ENCODE measurements around the gene KRT33B. TPM values are rescaled to one million over a fixed set of nuclear protein-coding genes. Genes with fewer than 3 reads are reported as not detected.
A peak's percentile ranks its signal among the peaks of the same experiment; 100 is the strongest.

KRT33B gene
- total and polyA plus RNA-seq, 2 of the 13 experiments (the other 11 are each of a cell fraction or from before 2014, with no cell fraction given), result not detected

DNA sequence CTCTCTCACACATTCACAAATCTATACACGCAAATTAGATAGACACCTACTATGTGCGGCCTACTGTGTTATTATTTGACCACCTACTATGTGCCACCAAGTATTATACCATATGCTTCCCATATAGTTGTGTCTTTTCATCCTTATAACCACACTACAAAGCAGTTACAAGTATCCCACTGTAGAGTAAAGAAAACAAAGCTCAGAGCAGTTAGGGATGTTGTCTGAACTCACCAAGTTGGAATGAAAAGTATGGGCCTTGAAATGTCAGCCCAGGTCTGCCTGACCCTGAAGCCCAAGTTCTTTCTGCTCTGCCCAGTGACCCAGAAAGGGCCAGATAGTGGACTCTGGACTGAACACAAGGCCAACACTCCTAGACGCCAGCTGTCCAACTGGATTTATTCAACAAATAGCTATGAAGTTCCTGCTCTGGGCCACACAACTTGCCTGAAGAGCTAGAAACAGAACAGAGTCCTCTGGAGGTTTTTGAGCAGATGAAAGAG is 46.3 kb upstream of the KRT33B start (continued):
- TF ChIP-seq, protein P1, sequence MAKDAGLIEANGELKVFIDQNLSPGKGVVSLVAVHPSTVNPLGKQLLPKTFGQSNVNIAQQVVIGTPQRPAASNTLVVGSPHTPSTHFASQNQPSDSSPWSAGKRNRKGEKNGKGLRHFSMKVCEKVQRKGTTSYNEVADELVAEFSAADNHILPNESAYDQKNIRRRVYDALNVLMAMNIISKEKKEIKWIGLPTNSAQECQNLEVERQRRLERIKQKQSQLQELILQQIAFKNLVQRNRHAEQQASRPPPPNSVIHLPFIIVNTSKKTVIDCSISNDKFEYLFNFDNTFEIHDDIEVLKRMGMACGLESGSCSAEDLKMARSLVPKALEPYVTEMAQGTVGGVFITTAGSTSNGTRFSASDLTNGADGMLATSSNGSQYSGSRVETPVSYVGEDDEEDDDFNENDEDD (CRISPR knock-in tag; IDR thresholded peaks at IDR 0.05; ENCODE audit: borderline replicate concordance), result no peak
- TF ChIP-seq RFXANK (CRISPR knock-in tag; IDR thresholded peaks at IDR 0.05) (no peak), BCL3 (CRISPR knock-in tag; IDR thresholded peaks at IDR 0.05) (no peak), MBD4 (IDR thresholded peaks at IDR 0.05; ENCODE audit: borderline replicate concordance, low read length) (no peak), ZBTB38 (CRISPR knock-in tag; IDR thresholded peaks at IDR 0.05) (no peak), TBP (CRISPR knock-in tag; IDR thresholded peaks at IDR 0.05) (no peak), ZNF75D (CRISPR knock-in tag; IDR thresholded peaks at IDR 0.05; ENCODE audit: borderline replicate concordance) (no peak), KLF12 (CRISPR knock-in tag; IDR thresholded peaks at IDR 0.05; ENCODE audit: borderline replicate concordance) (no peak), ZNF724P (CRISPR knock-in tag; IDR thresholded peaks at IDR 0.05; ENCODE audit: borderline replicate concordance) (no peak), REPIN1 (CRISPR knock-in tag; IDR thresholded peaks at IDR 0.05; ENCODE audit: borderline replicate concordance, low read depth) (peak; percentile 58; the same call in 1 of the 2 replicates), ZNF143 (CRISPR knock-in tag; IDR thresholded peaks at IDR 0.05) (no peak), ESRRA (CRISPR knock-in tag; IDR thresholded peaks at IDR 0.05; ENCODE audit: low read depth) (peak; percentile 93), POLR2G (IDR thresholded peaks at IDR 0.05; ENCODE audit: low read depth, low read length) (no peak), EP300 (IDR thresholded peaks at IDR 0.05; ENCODE audit: low read depth in 2 of 2, low read length in 2 of 2) (peak; percentile 24 to 85; a peak in 3 of 4 replicates), EP300 (CRISPR knock-in tag; IDR thresholded peaks at IDR 0.05; ENCODE audit: borderline replicate concordance) (peak; percentile 66; the same call in 1 of the 2 replicates), HDAC6 (IDR thresholded peaks at IDR 0.05; ENCODE audit: low read depth, low read length) (no peak), STAG1 (CRISPR knock-in tag; IDR thresholded peaks at IDR 0.05) (peak; percentile 14; the same call in 1 of the 2 replicates), ZNF839 (CRISPR knock-in tag; IDR thresholded peaks at IDR 0.05; ENCODE audit: borderline replicate concordance) (no peak), ZSCAN22 (CRISPR knock-in tag; IDR thresholded peaks at IDR 0.05) (no peak), ZBTB7A (CRISPR knock-in tag; IDR thresholded peaks at IDR 0.05) (no peak), CC2D1A (CRISPR knock-in tag; IDR thresholded peaks at IDR 0.05) (no peak)
- TF ChIP-seq, protein P2, sequence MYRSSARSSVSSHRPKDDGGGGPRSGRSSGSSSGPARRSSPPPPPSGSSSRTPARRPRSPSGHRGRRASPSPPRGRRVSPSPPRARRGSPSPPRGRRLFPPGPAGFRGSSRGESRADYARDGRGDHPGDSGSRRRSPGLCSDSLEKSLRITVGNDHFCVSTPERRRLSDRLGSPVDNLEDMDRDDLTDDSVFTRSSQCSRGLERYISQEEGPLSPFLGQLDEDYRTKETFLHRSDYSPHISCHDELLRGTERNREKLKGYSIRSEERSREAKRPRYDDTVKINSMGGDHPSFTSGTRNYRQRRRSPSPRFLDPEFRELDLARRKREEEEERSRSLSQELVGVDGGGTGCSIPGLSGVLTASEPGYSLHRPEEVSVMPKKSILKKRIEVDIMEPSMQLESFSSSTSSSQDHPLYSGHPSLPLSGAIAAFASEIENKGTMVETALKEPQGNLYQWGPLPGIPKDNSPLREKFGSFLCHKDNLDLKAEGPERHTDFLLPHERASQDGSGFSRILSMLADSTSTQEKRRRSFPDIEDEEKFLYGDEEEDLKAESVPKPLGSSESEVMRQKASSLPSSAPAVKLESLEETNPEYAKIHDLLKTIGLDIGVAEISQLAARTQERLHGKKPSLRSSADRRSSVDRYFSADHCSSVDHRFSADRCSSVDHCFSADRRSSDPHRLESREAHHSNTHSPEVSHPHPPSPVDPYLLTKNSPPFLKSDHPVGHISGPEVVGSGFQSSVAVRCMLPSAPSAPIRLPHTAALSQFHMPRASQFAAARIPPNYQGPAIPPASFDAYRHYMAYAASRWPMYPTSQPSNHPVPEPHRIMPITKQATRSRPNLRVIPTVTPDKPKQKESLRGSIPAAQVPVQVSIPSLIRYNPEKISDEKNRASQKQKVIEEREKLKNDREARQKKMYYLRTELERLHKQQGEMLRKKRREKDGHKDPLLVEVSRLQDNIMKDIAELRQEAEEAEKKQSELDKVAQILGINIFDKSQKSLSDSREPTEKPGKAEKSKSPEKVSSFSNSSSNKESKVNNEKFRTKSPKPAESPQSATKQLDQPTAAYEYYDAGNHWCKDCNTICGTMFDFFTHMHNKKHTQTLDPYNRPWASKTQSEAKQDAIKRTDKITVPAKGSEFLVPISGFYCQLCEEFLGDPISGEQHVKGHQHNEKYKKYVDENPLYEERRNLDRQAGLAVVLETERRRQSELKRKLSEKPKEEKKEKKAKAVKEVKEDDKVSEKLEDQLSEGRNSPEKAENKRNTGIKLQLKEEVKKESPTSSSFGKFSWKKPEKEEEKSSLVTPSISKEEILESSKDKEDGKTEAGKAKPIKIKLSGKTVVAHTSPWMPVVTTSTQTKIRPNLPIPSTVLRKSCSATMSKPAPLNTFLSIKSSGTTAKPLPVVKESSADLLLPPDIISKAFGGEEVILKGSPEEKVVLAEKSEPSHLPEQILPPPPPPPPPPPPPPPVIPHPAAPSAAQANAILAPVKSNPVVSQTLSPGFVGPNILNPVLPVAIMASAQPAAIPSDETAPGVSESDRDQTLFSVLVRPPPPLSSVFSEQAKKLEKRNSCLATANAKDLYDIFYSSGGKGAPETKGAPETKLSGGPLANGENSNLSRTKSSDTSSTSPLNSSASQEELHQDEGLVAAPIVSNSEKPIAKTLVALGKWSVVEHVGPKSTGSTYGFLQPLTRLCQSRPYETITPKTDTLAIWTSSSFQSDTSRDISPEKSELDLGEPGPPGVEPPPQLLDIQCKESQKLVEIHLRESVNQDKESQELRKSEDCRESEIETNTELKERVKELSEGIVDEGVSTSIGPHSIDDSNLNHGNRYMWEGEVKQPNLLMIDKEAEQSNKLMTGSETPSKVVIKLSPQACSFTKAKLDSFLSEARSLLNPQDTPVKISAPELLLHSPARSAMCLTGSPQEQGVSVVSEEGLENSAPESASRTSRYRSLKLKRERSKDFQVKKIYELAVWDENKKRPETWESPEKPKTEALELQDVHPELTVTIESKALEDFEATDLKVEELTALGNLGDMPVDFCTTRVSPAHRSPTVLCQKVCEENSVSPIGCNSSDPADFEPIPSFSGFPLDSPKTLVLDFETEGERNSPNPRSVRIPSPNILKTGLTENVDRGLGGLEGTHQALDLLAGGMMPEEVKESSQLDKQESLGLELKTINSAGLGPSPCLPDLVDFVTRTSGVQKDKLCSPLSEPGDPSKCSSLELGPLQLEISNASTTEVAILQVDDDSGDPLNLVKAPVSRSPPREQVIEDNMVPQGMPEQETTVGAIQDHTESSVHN (CRISPR knock-in tag; IDR thresholded peaks at IDR 0.05), result no peak
